ENCODE measurements around the gene F12.
"Not testable (repeated sequence)": the region's sequence is repeated elsewhere in the genome, so short reads cannot be mapped to it uniquely, and the experiment has no call there.

F12 gene

DNA sequence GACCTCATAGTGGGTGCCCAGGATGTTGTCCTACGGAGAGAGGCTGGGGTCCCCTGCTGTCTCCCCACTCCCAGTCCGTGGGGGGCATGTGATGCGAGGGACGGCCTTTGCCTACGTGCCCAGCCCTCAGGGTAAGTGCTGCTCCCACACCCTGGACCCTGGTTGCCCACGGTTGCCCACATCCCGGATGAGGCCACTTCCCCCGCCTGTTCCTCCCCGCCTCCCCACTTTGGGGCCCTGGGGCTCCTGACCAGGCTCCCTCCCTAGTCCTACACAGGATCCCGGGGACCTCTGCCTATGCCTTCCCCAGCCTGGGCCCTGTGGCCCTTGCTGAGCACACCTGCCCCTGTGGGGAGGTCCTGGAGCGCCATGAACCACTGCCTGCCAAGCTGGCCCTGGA, 23.6 kb downstream of the F12 start:
- DNase-seq: no peak

GRCh38 chr5:177384134-177384533, 25.2 kb downstream of the F12 start, which contains the start of gene SLC34A1:
Gene SLC34A1 (plus strand): TSS chr5:177384434. CDS start chr5:177385742, 1,308 bp downstream.
- DNase-seq: no peak

DNA sequence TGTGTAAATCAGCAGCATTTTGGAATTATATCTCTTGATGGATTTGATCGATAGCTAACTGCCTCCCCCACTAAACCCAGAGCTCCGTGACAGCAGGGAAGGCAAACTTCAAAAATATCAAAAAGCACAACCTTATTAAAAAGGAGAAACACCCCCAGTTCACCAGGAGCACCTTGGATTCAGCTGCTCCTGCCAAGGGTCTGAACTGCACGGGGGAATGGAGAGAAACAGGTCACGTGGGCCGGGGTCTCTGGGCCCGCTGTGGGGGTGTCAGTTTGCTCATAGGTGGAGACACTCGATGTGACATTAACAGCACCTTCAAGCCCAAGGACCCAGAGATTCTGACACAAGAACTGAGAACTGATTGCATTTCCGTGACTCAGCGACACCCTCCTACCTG, 26.2 kb downstream of the F12 start:
- DNase-seq: no peak

- peak in 1 of 2 experiments; percentile 30 for DNase-seq
Observed at GRCh38 chr5:177382423-177383029, 26.8 kb downstream of the F12 start.

GRCh38 chr5:177380805-177381126, 28.6 kb downstream of the F12 start:
- no peak for DNase-seq

DNA sequence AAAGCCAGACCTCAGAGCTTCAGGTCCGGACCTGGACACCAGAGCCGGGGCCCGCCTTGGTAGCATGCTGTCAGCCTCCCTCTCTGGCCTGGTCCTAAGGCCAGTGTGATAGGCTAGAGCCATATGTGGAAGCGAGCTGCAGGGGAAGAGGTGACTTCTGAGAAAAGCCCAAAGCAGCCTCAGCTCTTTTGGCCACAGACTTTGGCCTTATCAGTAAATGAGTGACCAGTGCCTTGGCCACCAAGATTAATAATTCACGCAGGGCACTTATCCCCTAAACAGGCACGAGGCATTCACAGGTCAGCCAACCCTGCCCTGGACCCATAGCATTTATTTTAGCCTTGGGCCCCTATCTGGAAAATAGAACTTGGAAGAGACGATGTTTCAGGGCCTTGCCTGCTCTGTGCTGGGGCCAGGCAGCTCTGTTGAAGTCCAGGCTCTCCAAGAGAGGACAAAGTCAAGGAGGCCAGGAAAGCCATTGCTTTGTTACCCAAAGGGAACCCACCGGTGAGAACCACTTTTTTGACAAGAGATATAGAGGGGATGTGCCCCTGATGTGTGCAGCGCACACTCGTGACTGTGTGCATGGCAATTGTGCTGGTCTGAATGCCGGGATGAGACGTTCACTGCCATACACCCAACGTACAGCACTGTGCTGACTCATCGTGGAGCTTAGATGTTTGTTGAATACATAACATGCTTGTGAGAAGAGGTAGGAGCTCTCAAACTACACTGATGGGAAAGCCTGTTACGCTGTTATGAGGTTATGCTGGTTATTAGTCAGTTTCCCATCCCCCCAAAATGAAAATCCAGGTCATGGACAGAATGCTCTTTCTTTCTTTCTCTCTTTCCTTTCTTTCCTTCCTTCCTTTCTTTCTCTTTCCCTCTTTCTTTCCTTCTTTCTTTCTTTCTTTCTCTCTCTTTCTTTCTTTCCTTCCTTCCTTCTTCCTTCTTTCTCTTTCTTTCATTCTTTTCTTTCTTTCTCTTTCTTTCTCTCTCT, 30.2 kb downstream of the F12 start:
- no peak for DNase-seq

- DNase-seq: no peak
Observed at GRCh38 chr5:177377851-177378776, 31.2 kb downstream of the F12 start.

- DNase-seq: no peak
Observed at GRCh38 chr5:177376107-177376506, 33.3 kb downstream of the F12 start.

- DNase-seq: not testable (repeated sequence)
Observed at GRCh38 chr5:177375516-177375915, 33.8 kb downstream of the F12 start.

DNA sequence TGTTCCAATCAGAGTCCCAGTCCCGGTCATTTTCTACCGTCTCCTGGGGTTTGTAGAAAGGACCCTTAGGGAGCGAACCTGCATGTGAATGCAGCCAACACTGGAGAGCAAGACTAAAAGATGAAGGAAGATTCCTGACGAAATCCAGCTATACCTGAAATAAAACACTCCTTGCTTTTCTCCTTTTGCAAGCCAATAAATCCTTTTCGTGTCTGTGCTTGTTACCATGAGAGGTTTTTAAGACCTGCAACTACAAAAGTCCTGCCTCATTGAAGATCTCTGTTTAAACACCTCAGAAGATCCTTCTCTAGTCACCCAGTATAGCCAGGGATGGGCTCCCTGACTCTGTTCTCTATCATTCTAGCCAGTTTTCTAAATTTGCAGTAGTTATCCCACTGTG, 35.2 kb downstream of the F12 start:
- no peak for DNase-seq

GRCh38 chr5:177373806-177374205, 35.6 kb downstream of the F12 start:
- no peak for DNase-seq

DNA sequence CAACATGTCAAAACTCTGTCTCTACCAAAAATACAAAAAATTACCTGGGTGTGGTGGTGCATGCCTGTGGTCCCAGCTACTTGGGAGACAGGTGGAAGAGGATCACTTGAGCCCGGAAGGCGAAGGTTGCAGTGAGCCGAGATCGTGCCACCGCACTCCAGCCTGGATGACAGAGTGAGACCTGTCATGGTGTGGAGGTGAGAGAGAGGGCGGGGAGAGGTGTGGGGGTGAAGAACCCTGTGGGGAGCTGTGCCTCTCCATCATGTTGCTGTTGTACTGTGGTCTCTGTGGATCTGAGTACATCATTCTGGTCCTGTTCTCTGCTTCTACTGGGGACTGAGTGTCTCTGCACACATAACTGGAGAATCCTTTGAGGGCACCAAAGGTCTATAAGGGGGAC, 36.5 kb downstream of the F12 start:
- DNase-seq: no peak

DNA sequence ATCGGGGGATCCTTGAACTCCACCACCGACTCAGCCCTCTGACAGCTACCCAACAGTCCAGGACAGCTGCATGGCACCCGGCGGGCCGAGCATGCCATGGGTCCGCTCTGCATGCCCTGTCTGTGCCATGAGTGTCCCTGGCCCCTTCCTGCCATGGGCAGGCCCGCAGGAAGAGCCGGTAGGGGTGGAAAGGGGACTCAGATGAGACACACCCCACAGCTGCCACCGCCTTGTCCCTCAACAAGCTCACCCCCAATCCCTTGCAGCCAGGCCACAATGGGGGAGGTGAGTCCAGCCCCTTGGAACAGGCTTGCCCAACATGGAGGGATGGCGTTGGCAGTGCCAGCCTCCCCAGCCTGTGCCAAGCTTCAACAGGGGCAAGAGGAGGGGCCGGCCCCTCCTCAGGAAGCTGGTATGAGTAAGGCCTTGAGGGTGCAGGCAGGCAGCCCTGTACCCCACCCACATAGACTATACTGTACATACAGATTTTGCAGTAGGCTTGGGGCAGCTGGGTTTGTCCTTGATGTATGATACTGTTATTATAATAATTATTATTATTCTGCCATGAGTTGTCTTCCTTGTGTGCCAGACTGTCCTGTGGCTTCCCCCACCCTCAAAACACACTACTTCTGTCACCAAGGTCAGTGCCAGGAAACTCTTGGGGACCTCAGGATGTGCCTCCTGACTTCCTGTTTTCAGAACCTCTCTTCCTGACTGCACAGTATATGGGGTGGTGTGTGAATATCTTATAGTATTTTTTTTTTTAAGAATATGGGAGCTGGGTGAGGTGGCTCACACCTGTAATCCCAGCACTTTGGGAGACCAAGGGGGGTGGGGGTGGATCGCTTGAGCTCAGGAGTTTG, 37.1 kb downstream of the F12 start:
- no peak for DNase-seq

GRCh38 chr5:177371120-177372033, 38.0 kb downstream of the F12 start:
- DNase-seq: no peak

- peak; percentile 74 to 85 for DNase-seq
Observed at GRCh38 chr5:177370488-177371119, 38.8 kb downstream of the F12 start.

- DNase-seq: no peak
Observed at GRCh38 chr5:177369645-177370440, 39.5 kb downstream of the F12 start.

- no peak for DNase-seq
Observed at GRCh38 chr5:177368869-177369644, 40.3 kb downstream of the F12 start.

- no peak for DNase-seq
Observed at GRCh38 chr5:177367981-177368868, 41.1 kb downstream of the F12 start.

All from NCI-H2081 (cell line).